ENCODE measurements around the gene BRD4. TPM values are rescaled to one million over a fixed set of nuclear protein-coding genes. Genes with fewer than 3 reads are reported as not detected.
A peak's percentile ranks its signal among the peaks of the same experiment; 100 is the strongest.

Gene BRD4
- total RNA-seq, 1 donor: 25.3 TPM

- peak overlapping the region; percentile 32 for H3K4me3 ChIP-seq (ENCODE audit: low read depth, low read length)
- no peak for TF ChIP-seq CTCF (IDR thresholded peaks at IDR 0.05; ENCODE audit: insufficient read depth, low read length)
- no peak for DNase-seq (ENCODE audit: low read depth)
Measured at GRCh38 chr19:15249528-15249874, 82.8 kb downstream of the BRD4 start.

GRCh38 chr19:15248648-15249527 is 83.5 kb downstream of the BRD4 start:
- peak overlapping the region; percentile 32 for H3K4me3 ChIP-seq (ENCODE audit: low read depth, low read length)
- peak; percentile 91 for DNase-seq (ENCODE audit: low read depth)
- TF ChIP-seq CTCF (IDR thresholded peaks at IDR 0.05; ENCODE audit: insufficient read depth, low read length): no peak

GRCh38 chr19:15248106-15248505 is 84.2 kb downstream of the BRD4 start:
- H3K4me3 ChIP-seq (ENCODE audit: low read depth, low read length): no peak overlapping the region
- TF ChIP-seq CTCF (IDR thresholded peaks at IDR 0.05; ENCODE audit: insufficient read depth, low read length): no peak
- DNase-seq (ENCODE audit: low read depth): no peak

- H3K4me3 ChIP-seq (ENCODE audit: low read depth, low read length): no peak overlapping the region
- TF ChIP-seq CTCF (IDR thresholded peaks at IDR 0.05; ENCODE audit: insufficient read depth, low read length): no peak
- DNase-seq (ENCODE audit: low read depth): no peak
Measured at GRCh38 chr19:15247107-15248014, 85.0 kb downstream of the BRD4 start.

- DNase-seq (ENCODE audit: low read depth): no peak
- TF ChIP-seq CTCF (IDR thresholded peaks at IDR 0.05; ENCODE audit: insufficient read depth, low read length): no peak
Measured at GRCh38 chr19:15246198-15246481, 86.2 kb downstream of the BRD4 start.

GRCh38 chr19:15245370-15246197 is 86.8 kb downstream of the BRD4 start:
- no peak for TF ChIP-seq CTCF (IDR thresholded peaks at IDR 0.05; ENCODE audit: insufficient read depth, low read length)
- no peak for DNase-seq (ENCODE audit: low read depth)
- no peak overlapping the region for H3K4me3 ChIP-seq (ENCODE audit: low read depth, low read length)

More at GRCh38 chr19:15246198-15246481, 86.2 kb downstream of the BRD4 start:
- H3K4me3 ChIP-seq (ENCODE audit: low read depth, low read length): no peak overlapping the region
